Neural progenitor cell (in vitro differentiated cells): ENCODE data around the gene PTPRG.

ENCODE experiments used
- EZH2 ChIP-seq: fragments of 200-600 bp; sonication (generic); IDR thresholded peaks from 2 replicates; pipeline ENCODE4 v1.6.1; 2017; ENCODE audit warnings: antibody characterized with exemption, mild to moderate bottlenecking, moderate library complexity
- EZH2phosphoT487 ChIP-seq: fragments of 200-600 bp; sonication (generic); IDR thresholded peaks from 2 replicates; pipeline ENCODE4 v1.6.1; 2017; ENCODE audit warnings: antibody characterized with exemption
- TF ChIP-seq, protein P1 (sequence below): fragments of 200-600 bp; sonication (generic); IDR thresholded peaks from 2 replicates; pipeline ENCODE4 v1.5.1; 2017; ENCODE audit warnings: antibody characterized with exemption, mild to moderate bottlenecking

DNA sequence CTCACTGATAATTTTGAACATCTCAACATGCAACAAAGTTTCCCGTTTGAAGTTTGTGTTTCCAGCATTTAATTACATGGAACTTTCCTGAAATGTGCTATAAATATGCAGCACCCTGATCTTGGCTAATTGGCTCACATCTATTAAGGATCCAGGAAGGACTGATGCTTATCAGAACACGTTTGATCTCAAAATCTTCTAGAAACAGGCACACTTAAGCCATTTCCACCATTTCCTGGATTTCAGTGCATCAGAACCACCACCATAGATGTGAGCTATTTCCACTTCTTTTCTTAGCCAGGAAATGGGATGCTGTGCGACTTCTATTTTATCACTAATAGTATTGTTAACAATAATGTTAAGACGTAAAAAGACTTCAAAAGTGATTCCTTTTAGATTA, 583.1 kb downstream of the PTPRG start:
- TF ChIP-seq, protein P1, sequence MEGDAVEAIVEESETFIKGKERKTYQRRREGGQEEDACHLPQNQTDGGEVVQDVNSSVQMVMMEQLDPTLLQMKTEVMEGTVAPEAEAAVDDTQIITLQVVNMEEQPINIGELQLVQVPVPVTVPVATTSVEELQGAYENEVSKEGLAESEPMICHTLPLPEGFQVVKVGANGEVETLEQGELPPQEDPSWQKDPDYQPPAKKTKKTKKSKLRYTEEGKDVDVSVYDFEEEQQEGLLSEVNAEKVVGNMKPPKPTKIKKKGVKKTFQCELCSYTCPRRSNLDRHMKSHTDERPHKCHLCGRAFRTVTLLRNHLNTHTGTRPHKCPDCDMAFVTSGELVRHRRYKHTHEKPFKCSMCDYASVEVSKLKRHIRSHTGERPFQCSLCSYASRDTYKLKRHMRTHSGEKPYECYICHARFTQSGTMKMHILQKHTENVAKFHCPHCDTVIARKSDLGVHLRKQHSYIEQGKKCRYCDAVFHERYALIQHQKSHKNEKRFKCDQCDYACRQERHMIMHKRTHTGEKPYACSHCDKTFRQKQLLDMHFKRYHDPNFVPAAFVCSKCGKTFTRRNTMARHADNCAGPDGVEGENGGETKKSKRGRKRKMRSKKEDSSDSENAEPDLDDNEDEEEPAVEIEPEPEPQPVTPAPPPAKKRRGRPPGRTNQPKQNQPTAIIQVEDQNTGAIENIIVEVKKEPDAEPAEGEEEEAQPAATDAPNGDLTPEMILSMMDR = no peak
- TF ChIP-seq EZH2 (no peak), EZH2phosphoT487 (no peak)
